NCI-H510A (cell line): ENCODE measurements around the gene FSHR.

Experiments
- DNase-seq: peaks from one replicate; lab custom pipeline; 2025; lab: John Stamatoyannopoulos, UW

The FSHR gene

DNA sequence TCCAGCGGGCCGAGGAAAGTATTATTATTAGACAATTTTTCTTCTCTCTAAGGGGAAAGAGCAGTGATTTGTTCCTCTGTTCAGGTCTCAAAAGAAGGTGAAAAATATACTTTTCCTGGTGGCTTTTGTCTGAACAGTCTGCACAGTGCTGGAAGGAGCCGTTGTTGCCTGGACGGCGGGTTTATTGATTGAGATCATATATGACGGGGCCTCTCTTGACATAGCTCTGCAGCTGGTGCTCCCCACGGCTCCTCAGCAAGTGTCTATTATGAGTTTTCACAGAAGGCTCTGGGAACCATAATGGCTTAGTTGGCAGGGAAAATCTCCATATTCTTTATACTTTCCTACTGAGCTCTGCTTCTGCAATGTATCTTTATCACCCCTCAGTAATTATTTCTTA is 42.9 kb downstream of the FSHR start:
- no peak for DNase-seq

DNA sequence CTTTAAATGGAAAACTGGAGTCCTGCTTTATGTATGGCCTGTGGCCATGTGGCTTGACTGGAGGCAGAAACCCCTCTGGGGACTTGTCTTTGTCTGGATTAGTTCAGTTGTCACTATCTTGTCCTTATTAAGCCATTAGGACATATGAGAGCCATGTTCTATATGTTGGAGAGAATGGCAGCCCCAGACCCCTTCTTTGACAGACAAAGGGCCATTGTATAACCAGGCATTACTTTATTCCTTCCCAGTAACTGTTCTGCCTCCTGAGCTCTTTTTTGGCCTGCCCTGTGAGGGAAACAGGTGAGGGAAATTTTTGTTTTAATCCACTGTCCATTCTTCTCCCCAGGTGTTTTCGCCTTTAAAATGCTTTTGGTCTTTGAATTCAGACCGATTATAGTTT is 43.3 kb downstream of the FSHR start:
- DNase-seq = no peak

- DNase-seq = no peak
Observed at GRCh38 chr2:49110571-49110970, 43.7 kb downstream of the FSHR start.

DNA sequence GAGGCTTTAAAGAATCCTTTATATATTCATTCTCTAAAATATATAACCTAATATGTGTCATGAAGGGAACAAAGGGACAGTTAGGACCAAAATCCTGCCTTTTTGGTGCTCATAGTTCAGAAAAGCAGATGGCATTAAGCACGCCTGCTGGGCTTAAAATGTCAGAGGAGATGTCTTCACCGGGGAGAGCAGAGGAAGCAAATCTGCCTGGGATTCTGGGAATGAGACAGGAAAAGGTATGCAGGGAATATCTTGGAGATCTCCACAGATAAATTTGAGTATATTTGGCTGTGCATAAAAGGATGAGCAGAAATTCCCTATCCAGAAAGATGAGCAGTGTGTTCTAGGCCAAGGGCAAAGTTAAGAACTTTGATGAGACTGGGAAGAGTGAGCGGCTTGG is 45.5 kb downstream of the FSHR start:
- DNase-seq = no peak

- DNase-seq = no peak
Observed at GRCh38 chr2:49108436-49108835, 45.9 kb downstream of the FSHR start.

DNA sequence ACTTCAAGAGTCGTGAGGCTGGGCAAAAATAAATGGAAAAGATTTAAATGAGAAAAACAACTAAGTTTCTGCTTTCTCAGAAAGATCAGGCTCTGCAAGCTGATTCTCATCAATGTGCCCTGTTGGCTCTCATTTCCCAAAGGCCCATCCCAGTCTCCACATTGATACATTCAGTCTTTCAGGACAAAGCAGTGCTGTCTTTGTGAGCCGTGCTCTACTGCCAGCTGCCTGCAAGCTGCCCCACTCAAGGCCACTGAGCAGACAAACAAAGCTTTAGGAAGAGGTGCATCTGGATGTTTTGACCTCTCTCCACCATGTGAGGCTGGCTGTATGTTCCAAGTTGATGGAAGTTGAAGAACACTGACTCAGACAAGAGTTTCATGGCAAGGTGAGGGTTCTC is 48.8 kb downstream of the FSHR start:
- no peak for DNase-seq

- DNase-seq = no peak
Observed at GRCh38 chr2:49102146-49102545, 52.2 kb downstream of the FSHR start.

DNA sequence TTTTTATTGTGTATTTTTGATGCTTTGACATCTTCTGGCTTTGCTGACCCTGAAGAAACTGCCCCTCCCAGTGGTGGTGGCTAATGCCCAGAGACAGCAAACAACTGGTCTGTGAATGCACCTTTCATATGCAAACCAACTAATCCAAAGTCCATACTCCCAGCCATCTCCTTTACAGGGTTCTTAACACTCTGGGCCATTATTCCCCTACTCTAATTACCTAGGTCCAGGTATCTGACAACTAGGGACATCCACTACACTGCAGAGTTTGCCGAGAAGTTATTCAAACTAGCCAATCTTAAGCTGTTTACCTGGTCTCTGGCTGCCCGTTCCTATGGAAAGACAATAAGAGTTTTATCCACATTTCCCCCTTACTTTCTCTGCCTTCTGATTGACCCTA is 73.6 kb downstream of the FSHR start:
- DNase-seq = no peak

GRCh38 chr2:49070716-49071115 is 83.6 kb downstream of the FSHR start:
- no peak for DNase-seq

- DNase-seq = no peak
Observed at GRCh38 chr2:49069829-49070228, 84.5 kb downstream of the FSHR start.

DNA sequence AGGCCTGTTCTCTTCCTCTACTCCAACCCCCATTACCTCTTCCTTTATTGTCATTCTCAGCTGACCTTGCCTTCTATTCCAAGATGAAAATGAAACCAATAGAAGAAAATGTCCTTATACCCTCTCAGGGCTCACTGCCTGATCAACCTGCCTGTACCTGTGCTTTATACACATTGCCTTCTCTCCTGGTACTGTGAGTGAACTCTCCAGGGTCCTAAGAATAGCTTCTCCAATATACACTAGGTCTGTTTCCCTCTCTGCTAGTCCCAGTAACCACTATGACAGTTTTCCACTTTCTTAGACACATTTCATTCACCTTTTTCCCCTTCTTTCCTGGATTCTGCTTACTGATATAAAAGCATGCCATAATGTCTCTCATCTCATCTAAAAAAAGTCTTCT is 85.7 kb downstream of the FSHR start:
- no peak for DNase-seq

GRCh38 chr2:49067971-49068370 is 86.3 kb downstream of the FSHR start:
- no peak for DNase-seq

- DNase-seq = no peak
Observed at GRCh38 chr2:49053156-49053555, 101.2 kb downstream of the FSHR start.

- no peak for DNase-seq
Observed at GRCh38 chr2:49050265-49050664, 104.0 kb downstream of the FSHR start.

- DNase-seq = no peak
Observed at GRCh38 chr2:49049161-49049560, 105.2 kb downstream of the FSHR start.

DNA sequence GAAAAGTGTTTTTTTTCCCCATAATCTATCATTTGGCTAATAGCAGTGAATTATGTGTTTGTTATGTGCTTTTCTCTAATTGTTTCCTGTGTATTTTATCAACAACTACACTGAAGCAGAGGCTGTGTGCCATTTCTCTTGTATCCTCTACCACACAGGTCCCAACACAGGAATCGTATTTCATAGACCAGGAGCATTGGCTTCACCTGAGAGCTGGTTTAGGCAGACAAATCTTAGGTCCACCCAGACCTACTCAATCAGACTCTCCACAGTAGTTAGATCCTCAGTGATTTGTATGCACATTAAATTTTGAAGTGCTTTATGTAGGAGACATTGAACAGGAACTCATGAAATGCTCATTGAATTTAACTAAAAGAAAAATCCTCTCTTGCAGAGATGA is 109.2 kb downstream of the FSHR start:
- DNase-seq = no peak

GRCh38 chr2:49044350-49045079 is 109.8 kb downstream of the FSHR start:
- DNase-seq = no peak

GRCh38 chr2:49043405-49043982 is 110.8 kb downstream of the FSHR start:
- DNase-seq = no peak

DNA sequence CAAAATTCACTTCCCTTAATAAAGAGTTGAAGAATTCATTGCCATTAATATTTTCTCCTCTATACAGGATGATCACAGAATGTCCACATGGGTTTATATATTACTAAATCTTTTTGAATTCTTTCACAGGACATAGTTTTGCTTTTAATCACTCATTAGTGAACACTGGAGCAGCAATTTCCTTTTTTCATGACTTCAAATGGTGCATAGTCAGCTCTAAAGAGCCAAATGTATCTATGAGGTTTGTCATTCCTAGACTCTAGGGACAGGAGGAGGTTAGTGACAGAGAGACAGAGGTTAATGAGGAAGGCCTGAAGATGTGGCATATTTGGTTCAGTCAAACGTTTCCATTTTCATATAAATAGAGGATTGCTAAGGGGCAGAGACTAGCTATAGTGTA is 111.8 kb downstream of the FSHR start:
- DNase-seq = no peak

GRCh38 chr2:49041061-49041460 is 113.3 kb downstream of the FSHR start:
- no peak for DNase-seq

DNA sequence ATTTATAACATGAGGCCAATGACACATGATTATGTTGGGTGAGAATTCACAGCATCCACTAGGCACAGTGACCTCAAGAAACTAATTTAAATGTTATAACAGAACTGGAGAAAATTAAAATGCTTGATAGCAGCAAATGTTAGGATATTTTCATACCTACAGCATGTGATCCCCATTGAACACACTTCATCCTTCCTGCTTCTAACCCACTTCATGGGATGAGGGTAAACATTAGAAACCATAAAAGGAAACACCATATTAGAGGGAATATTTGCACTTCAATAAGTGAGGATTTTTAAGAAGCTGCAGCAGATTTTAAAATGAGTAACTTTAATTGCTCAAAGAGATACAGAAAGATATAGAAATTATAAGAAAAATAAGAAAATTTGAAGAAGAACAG is 117.1 kb downstream of the FSHR start:
- DNase-seq = no peak

GRCh38 chr2:49035481-49035880 is 118.8 kb downstream of the FSHR start:
- no peak for DNase-seq

DNA sequence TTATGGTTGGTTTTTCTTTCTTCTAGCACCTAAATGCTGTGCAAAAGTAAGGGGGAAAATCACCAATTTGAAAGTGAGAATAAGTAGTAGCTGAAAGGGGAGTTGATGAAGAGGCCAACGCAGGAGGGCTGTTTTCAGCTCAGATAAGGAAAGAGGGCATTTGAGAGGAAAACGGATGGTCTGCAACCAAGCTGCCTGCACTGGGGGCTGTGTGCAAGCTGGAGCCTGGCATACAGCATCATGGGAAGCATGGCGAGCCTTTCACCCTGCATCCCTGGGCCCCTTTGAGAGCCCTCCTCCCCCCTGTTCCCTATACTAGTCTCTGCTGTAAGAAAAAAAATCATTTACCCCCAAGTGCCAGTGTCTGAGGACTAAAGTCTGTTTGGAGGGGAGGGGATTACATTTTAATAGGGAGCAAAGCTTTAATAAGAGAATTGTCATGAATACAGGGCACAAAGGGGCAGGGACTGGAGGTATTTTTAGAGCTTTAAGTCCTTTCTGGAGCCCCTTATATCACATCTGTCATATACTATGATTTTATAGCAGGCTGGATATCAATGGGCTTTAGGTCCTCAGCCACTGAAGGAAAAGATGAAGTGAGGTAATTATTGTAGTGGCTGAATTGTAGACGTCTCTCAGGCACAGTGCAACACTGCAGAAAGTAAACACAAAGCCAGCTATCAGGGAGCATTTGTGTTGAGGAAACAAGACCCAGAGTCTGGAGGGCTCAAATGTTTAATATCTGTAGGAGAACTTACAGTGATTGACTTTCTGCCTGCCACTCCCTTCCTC is 120.7 kb downstream of the FSHR start:
- DNase-seq = no peak
